ENCODE measurements around the gene ASB6. TPM values are rescaled to one million over a fixed set of nuclear protein-coding genes. Genes with fewer than 3 reads are reported as not detected.

ASB6 gene
- total and polyA plus RNA-seq, 4 donors, result 3.4 to 8.4 (median 6.2) TPM

- H3K9me3 ChIP-seq (ENCODE audit: control insufficient read depth in 4 of 4, low read length in 3 of 4), result no peaks in the 10 kb centered on the region
- TF ChIP-seq TAF1 (conservative IDR thresholded peaks at IDR 0.05) (no peak), JUND (IDR thresholded peaks at IDR 0.05) (no peak), FOXA2 (IDR thresholded peaks at IDR 0.05) (no peak), HNF4G (IDR thresholded peaks at IDR 0.05) (no peak), MAX (IDR thresholded peaks at IDR 0.05) (no peak), ATF3 (IDR thresholded peaks at IDR 0.05) (no peak), YY1 (IDR thresholded peaks at IDR 0.05) (no peak), GABPA (IDR thresholded peaks at IDR 0.05 in 1 of 2, conservative IDR thresholded peaks at IDR 0.05 in 1 of 2) (no peak), EGR1 (IDR thresholded peaks at IDR 0.05; ENCODE audit: low read depth in 2 of 2) (no peak), NR2F2 (IDR thresholded peaks at IDR 0.05) (no peak)
- TF ChIP-seq, protein P1, sequence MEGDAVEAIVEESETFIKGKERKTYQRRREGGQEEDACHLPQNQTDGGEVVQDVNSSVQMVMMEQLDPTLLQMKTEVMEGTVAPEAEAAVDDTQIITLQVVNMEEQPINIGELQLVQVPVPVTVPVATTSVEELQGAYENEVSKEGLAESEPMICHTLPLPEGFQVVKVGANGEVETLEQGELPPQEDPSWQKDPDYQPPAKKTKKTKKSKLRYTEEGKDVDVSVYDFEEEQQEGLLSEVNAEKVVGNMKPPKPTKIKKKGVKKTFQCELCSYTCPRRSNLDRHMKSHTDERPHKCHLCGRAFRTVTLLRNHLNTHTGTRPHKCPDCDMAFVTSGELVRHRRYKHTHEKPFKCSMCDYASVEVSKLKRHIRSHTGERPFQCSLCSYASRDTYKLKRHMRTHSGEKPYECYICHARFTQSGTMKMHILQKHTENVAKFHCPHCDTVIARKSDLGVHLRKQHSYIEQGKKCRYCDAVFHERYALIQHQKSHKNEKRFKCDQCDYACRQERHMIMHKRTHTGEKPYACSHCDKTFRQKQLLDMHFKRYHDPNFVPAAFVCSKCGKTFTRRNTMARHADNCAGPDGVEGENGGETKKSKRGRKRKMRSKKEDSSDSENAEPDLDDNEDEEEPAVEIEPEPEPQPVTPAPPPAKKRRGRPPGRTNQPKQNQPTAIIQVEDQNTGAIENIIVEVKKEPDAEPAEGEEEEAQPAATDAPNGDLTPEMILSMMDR (IDR thresholded peaks at IDR 0.05; ENCODE audit: low read depth, low read length, missing input control), result no peak
- TF ChIP-seq, protein P2, sequence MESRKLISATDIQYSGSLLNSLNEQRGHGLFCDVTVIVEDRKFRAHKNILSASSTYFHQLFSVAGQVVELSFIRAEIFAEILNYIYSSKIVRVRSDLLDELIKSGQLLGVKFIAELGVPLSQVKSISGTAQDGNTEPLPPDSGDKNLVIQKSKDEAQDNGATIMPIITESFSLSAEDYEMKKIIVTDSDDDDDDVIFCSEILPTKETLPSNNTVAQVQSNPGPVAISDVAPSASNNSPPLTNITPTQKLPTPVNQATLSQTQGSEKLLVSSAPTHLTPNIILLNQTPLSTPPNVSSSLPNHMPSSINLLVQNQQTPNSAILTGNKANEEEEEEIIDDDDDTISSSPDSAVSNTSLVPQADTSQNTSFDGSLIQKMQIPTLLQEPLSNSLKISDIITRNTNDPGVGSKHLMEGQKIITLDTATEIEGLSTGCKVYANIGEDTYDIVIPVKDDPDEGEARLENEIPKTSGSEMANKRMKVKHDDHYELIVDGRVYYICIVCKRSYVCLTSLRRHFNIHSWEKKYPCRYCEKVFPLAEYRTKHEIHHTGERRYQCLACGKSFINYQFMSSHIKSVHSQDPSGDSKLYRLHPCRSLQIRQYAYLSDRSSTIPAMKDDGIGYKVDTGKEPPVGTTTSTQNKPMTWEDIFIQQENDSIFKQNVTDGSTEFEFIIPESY (IDR thresholded peaks at IDR 0.05), result no peak
- WGBS, result 84% methylated on average over 8 of the region's 8 CpGs
- H3K27ac ChIP-seq (ENCODE audit: low read depth in 1 of 2, low read length in 2 of 2), result no peak overlapping the region
- no peak overlapping the region for H3K9ac ChIP-seq (ENCODE audit: low read depth in 1 of 2, low read length in 2 of 2)
- H3K27me3 ChIP-seq (ENCODE audit: control insufficient read depth in 4 of 4, insufficient read depth in 4 of 4, low read length in 3 of 4), result no peaks in the 10 kb centered on the region
- no peaks in the 10 kb centered on the region for H3K4me1 ChIP-seq (ENCODE audit: control insufficient read depth in 4 of 4, insufficient read depth in 4 of 4, low read length in 3 of 4)
- H3K4me3 ChIP-seq (ENCODE audit: low read depth in 1 of 3, low read length in 3 of 3), result no peak overlapping the region
- H3K36me3 ChIP-seq (ENCODE audit: control insufficient read depth in 4 of 4, insufficient read depth in 3 of 4, low read depth in 1 of 4, low read length in 3 of 4), result no peaks in the 10 kb centered on the region
- no peak for DNase-seq (ENCODE audit: low spot score)
These were observed 55.3 kb downstream of the ASB6 start for GRCh38 chr9:129586685-129587084.

DNA sequence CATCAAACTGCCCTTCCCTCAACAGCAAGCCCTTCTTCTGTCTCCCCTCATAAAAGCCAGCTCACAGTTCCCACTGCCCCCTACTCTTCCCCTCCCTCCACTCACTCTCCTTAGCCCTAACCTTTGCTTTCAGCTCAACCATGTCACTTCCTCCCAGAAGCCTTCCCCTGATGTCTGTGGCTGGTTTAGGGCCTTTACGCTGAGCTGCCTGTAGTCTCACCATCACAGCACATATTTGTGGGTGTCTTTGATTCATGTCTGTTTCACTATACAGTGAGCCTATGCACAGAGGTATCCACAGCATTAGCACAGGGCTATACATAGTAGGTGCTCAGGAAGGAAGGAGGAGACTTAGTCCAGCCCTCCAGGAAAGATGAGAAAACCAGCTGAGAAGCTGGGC is 55.7 kb downstream of the ASB6 start:
- no peak for DNase-seq (ENCODE audit: low spot score)
- WGBS, result 92% methylated on average over 1 of the region's 1 CpG
- H3K4me1 ChIP-seq (ENCODE audit: control insufficient read depth in 4 of 4, insufficient read depth in 4 of 4, low read length in 3 of 4), result no peaks in the 10 kb centered on the region
- no peaks in the 10 kb centered on the region for H3K36me3 ChIP-seq (ENCODE audit: control insufficient read depth in 4 of 4, insufficient read depth in 3 of 4, low read depth in 1 of 4, low read length in 3 of 4)
- H3K27me3 ChIP-seq (ENCODE audit: control insufficient read depth in 4 of 4, insufficient read depth in 4 of 4, low read length in 3 of 4), result no peaks in the 10 kb centered on the region
- no peak overlapping the region for H3K4me3 ChIP-seq (ENCODE audit: low read depth in 1 of 3, low read length in 3 of 3)
- TF ChIP-seq ATF3 (IDR thresholded peaks at IDR 0.05), result no peak
- no peak for TF ChIP-seq RXRA (IDR thresholded peaks at IDR 0.05)
- TF ChIP-seq MAX (IDR thresholded peaks at IDR 0.05), result no peak
- TF ChIP-seq, protein P2 (IDR thresholded peaks at IDR 0.05), result no peak
- TF ChIP-seq GABPA (IDR thresholded peaks at IDR 0.05 in 1 of 2, conservative IDR thresholded peaks at IDR 0.05 in 1 of 2), result no peak
- no peak for TF ChIP-seq JUND (IDR thresholded peaks at IDR 0.05)
- TF ChIP-seq, protein P1 (IDR thresholded peaks at IDR 0.05; ENCODE audit: low read depth, low read length, missing input control), result no peak
- TF ChIP-seq NR2F2 (IDR thresholded peaks at IDR 0.05), result no peak
- TF ChIP-seq FOXA1 (IDR thresholded peaks at IDR 0.05), result no peak
- TF ChIP-seq HNF4A (conservative IDR thresholded peaks at IDR 0.05), result no peak
- TF ChIP-seq HNF4G (IDR thresholded peaks at IDR 0.05), result no peak
- H3K9me3 ChIP-seq (ENCODE audit: control insufficient read depth in 4 of 4, low read length in 3 of 4), result no peaks in the 10 kb centered on the region
- H3K27ac ChIP-seq (ENCODE audit: low read depth in 1 of 2, low read length in 2 of 2), result no peak overlapping the region
- no peak overlapping the region for H3K9ac ChIP-seq (ENCODE audit: low read depth in 1 of 2, low read length in 2 of 2)

Data from liver (tissue), 9 donors.